Esophagus squamous epithelium (tissue), 5 donors: ENCODE measurements around the gene FTSJ3. TPM values are rescaled to one million over a fixed set of nuclear protein-coding genes. Genes with fewer than 3 reads are reported as not detected.

Experiments used
- DNase-seq: peaks from one replicate; lab custom pipeline; 2025; lab: John Stamatoyannopoulos, UW
- H3K27ac ChIP-seq, 4 donors: fragments of 200-600 bp; sonication (generic); one replicate each; pipeline ENCODE4 v1.5.1; 2016 to 2019; ENCODE audit warnings: mild to moderate bottlenecking in 1 of 4
- H3K27me3 ChIP-seq, 4 donors: fragments of 200-600 bp; sonication (generic); 1 replicate in 3 of 4; 2 replicates in 1 of 4; pipeline versions ENCODE4 v1.5.1 to v1.6.0; 2017 to 2021; ENCODE audit warnings: antibody characterized with exemption in 1 of 4
- H3K36me3 ChIP-seq, 3 donors: fragments of 200-600 bp; sonication (generic); one replicate each; pipeline ENCODE4 v1.5.1; 2016 to 2019
- H3K4me1 ChIP-seq, 3 donors: fragments of 200-600 bp; sonication (generic); one replicate each; pipeline ENCODE4 v1.5.1; 2017 to 2019
- H3K4me3 ChIP-seq, 4 donors: fragments of 200-600 bp; sonication (generic); 1 replicate in 3 of 4; 2 replicates in 1 of 4; pipeline ENCODE4 v1.5.1; 2016 to 2019; ENCODE audit warnings: mild to moderate bottlenecking in 2 of 4, moderate library complexity in 1 of 4
- H3K9me3 ChIP-seq, 3 donors: fragments of 200-600 bp; sonication (generic); one replicate each; pipeline ENCODE4 v1.5.1; 2016 to 2019
- POLR2A ChIP-seq, 4 donors: fragments of 450-650 bp; IDR thresholded peaks; one replicate each; pipeline ENCODE4 v1.6.1; 2017; ENCODE audit warnings: antibody characterized with exemption in 4 of 4, mild to moderate bottlenecking in 4 of 4, moderate library complexity in 3 of 4
- WGBS, 2 donors: methylation state at CpG; one replicate each; pipeline ENCODE4 v1.1.5; 2018; 5-methylcytosine and 5-hydroxymethylcytosine counted together
- intact Hi-C: fragments of 100-400 bp; cut with DNase I; formaldehyde crosslinking; loops from one replicate; pipeline ENCODE4 v1.15.0; 2022
- total RNA-seq, 4 donors: library from RNA; depleted of rRNA; stranded (reverse); fragments of >200 nt; gene quantifications; one replicate each; pipeline ENCODE4 v1.1.0, GENCODE V29; 2016
- TF ChIP-seq, protein P1 (sequence below), 6 experiments: fragments of 450-650 bp in 4 of 6; fragments of 200-600 bp in 2 of 6; sonication (generic) in 2 of 6; IDR thresholded peaks; one replicate each; pipeline ENCODE4 v1.5.1; 2016 to 2019; ENCODE audit warnings: antibody characterized with exemption in 6 of 6, mild to moderate bottlenecking in 4 of 6, moderate library complexity in 4 of 6
- donor health status: DM: yes; HTN: yes; CAD: no.

FTSJ3 gene
- total RNA-seq, 4 donors from 2014 or later, result 19.8 to 52.3 (median 29.0) TPM

DNA sequence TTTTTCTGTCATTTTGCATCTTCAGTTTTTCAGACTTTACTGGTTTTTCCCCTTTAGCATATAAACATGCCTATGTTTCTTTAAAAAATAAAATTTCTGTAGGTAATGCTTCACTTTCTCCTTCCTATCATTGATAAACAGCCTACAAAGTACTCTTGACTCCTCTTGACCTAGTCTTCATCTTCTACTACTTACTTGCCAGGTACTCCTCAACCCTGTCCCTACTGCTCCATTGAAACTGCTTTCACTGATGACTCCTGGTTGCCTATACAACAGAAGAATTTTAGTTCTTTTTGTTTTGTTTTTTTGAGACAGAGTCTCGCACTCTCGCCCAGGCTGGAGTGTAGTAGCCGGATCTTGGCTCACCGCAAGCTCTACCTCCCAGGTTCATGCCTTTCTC is 46.5 kb downstream of the FTSJ3 start:
- intact Hi-C loops, result no loop called here
- Histone ChIP-seq H3K4me3 (no peak overlapping the region), H3K36me3 (peaks cover 0 to 62% (median 5%) of the 10 kb centered on the region in 3 donors), H3K4me1 (peaks cover 4 to 90% (median 20%) of the 10 kb centered on the region in 3 donors), H3K9me3 (no peaks in the 10 kb centered on the region), H3K27me3 (no peaks in the 10 kb centered on the region), H3K27ac (peak overlapping the region in 3 of 4 donors; percentile 10 to 45 (median 41))
- 94 to 96% methylated on average over 4 of the region's 4 CpGs for WGBS, 2 donors
- DNase-seq, result no peak
- no peak for TF ChIP-seq POLR2A (IDR thresholded peaks at IDR 0.05)
- TF ChIP-seq, protein P1, sequence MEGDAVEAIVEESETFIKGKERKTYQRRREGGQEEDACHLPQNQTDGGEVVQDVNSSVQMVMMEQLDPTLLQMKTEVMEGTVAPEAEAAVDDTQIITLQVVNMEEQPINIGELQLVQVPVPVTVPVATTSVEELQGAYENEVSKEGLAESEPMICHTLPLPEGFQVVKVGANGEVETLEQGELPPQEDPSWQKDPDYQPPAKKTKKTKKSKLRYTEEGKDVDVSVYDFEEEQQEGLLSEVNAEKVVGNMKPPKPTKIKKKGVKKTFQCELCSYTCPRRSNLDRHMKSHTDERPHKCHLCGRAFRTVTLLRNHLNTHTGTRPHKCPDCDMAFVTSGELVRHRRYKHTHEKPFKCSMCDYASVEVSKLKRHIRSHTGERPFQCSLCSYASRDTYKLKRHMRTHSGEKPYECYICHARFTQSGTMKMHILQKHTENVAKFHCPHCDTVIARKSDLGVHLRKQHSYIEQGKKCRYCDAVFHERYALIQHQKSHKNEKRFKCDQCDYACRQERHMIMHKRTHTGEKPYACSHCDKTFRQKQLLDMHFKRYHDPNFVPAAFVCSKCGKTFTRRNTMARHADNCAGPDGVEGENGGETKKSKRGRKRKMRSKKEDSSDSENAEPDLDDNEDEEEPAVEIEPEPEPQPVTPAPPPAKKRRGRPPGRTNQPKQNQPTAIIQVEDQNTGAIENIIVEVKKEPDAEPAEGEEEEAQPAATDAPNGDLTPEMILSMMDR (IDR thresholded peaks at IDR 0.05), result no peak

DNA sequence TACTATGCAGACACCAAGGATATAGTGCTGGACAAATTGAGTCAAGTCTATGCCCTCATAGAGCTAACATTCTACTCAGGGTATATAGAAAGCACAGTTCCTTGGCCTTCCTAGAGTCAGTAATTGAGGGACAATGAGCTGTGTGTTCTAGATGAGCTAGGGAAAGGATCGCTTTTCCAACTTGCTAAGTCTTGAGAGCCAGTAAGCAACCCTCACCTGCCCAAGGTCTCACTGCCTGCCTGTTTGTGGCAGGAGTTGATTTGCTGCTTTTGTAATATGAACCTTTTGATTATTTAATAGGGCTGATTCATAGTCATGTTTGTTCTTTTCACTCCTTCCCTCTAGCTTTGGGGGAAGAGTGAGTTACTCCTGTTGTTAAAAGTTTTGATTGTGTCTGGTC is 47.0 kb downstream of the FTSJ3 start:
- H3K27ac ChIP-seq, result peak overlapping the region; percentile 10 to 51 (median 43)
- DNase-seq, result no peak
- H3K4me1 ChIP-seq, result peaks cover 4 to 90% (median 21%) of the 10 kb centered on the region in 3 donors

DNA sequence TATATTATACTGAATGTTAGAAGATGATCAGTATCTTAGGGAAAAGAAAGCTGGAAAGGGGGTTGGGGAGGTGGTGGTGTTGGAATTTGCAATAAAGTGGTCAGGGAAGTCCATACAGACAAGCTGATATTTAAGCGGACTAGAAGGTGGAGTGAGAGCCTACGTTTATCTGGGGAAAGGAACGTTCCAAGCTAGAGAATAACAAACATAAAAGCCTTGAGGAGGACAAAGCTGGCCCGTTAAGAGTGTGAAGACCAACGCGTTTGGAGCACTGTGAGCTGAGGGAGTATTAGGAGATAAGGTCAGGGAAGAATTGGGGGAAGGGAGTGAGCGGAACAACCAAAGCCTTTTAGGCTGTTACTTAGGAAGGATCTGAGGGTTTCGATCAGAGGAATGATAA is 52.0 kb downstream of the FTSJ3 start:
- Histone ChIP-seq H3K4me1 (peaks cover 10 to 79% (median 35%) of the 10 kb centered on the region in 3 donors), H3K27ac (peak overlapping the region; percentile 97 to 100 (median 99)), H3K9me3 (no peaks in the 10 kb centered on the region), H3K27me3 (no peaks in the 10 kb centered on the region), H3K4me3 (peak overlapping the region; percentile 71 to 99 (median 90)), H3K36me3 (peaks cover 0 to 37% (median 5%) of the 10 kb centered on the region in 3 donors)
- TF ChIP-seq, protein P1 (IDR thresholded peaks at IDR 0.05), result no peak
- TF ChIP-seq POLR2A (IDR thresholded peaks at IDR 0.05), result no peak
- WGBS, 2 donors, result 26% methylated on average over 8 of the region's 8 CpGs
- no peak for DNase-seq
- intact Hi-C loops, result no loop called here

More for the DNA sequence above, 47.0 kb downstream of the FTSJ3 start:
- intact Hi-C loops, result no loop called here
- peaks cover 0 to 62% (median 5%) of the 10 kb centered on the region in 3 donors for H3K36me3 ChIP-seq
- H3K9me3 ChIP-seq, result no peaks in the 10 kb centered on the region
- H3K27me3 ChIP-seq, result no peaks in the 10 kb centered on the region
- H3K4me3 ChIP-seq, result no peak overlapping the region
- WGBS, 2 donors, result 38 to 60% methylated on average over 1 of the region's 1 CpG
- TF ChIP-seq, protein P1 (IDR thresholded peaks at IDR 0.05), result no peak
- no peak for TF ChIP-seq POLR2A (IDR thresholded peaks at IDR 0.05)

DNA sequence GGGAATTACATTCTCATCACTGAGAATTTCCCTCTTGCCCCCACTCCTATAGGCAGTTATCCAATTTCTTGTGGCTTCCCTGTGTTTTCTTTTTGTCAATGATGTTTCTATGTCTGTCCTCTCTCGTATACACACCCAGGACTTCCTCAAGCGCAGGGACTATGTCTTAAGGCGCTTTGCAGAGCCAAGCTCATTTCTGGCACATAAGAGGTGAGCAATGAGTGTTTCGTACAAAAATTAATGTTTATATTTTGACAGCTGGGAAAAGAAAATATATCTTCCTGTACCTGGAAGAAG is 52.5 kb downstream of the FTSJ3 start:
- H3K9me3 ChIP-seq, result no peaks in the 10 kb centered on the region
- TF ChIP-seq, protein P1 (IDR thresholded peaks at IDR 0.05), result no peak
- TF ChIP-seq POLR2A (IDR thresholded peaks at IDR 0.05), result no peak
- intact Hi-C loops, result no loop called here
- H3K4me1 ChIP-seq, result peaks cover 10 to 79% (median 30%) of the 10 kb centered on the region in 3 donors
- H3K27ac ChIP-seq, result peak overlapping the region; percentile 97 to 100 (median 99)
- no peak for DNase-seq
- 0 to 5% methylated on average over 4 of the region's 4 CpGs for WGBS, 2 donors
- H3K36me3 ChIP-seq, result peaks cover 0 to 34% (median 5%) of the 10 kb centered on the region in 3 donors
- H3K4me3 ChIP-seq, result peak overlapping the region; percentile 71 to 99 (median 90)
- H3K27me3 ChIP-seq, result no peaks in the 10 kb centered on the region

DNA sequence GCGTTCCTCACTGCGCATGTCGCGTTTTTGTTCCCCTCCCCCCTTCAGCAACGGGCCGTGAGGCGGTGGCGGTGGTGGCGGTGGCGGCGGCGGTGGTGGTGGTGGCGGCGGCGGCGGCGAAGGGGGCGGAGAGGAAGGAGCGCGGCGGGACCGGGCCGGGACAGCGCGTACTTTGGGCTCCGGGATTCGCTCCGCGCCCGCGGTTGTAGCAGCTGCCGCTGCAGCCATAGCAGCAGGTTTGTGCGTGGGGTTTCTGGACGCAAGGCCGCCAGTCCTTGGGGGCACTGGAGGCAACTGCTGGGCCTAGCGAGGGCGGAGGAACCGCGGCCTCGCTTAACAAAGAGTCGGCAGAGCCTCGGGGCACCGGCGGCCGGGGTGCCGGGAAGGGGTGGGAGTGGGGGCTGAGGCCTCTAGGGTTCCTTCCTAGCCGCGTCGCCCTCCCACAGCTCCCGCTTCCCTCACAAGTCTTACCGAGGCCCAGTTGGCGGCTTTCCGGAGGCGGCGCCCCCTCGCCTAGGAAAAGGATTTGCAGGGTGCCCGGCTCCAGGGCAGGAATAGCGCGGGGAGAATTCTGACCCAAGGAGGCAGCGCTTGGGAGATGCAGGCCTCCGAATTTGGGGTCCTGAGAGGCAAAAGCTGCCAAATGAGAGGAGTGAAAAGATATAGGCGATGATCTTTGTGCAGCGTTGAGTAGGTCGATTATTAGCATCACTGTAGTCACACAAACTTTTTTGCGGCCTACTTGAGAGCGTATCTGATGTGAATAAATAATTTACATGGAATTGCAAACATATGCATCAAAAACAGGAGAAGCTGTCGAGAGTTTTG is 53.1 kb downstream of the FTSJ3 start, which contains the start of gene DDX42:
DDX42 (plus strand) TSS at position 30 of the 828 bp plus-strand sequence. CDS start 12,880 bp downstream, outside the sequence.
- Histone ChIP-seq H3K27me3 (no peaks in the 10 kb centered on the region), H3K27ac (peak within 1 kb of the TSS; percentile 97 to 100 (median 99)), H3K36me3 (peaks cover 0 to 30% (median 5%) of the 10 kb centered on the region in 3 donors), H3K9me3 (no peaks in the 10 kb centered on the region), H3K4me1 (peaks cover 10 to 79% (median 28%) of the 10 kb centered on the region in 3 donors), H3K4me3 (peak within 1 kb of the TSS; percentile 71 to 99 (median 90))
- 0 to 7% methylated on average over 6 to 14 of the region's 67 CpGs for WGBS, 2 donors
- intact Hi-C loops, result no loop called here
- peak; percentile 41 for DNase-seq
- TF ChIP-seq, protein P1 (IDR thresholded peaks at IDR 0.05), result peak in 1 of 6 experiments; percentile 7
- TF ChIP-seq POLR2A (IDR thresholded peaks at IDR 0.05), result peak in 2 of 4 donors; percentile 41 to 55
